ENCODE data around the gene FATE1.

Gene FATE1

DNA sequence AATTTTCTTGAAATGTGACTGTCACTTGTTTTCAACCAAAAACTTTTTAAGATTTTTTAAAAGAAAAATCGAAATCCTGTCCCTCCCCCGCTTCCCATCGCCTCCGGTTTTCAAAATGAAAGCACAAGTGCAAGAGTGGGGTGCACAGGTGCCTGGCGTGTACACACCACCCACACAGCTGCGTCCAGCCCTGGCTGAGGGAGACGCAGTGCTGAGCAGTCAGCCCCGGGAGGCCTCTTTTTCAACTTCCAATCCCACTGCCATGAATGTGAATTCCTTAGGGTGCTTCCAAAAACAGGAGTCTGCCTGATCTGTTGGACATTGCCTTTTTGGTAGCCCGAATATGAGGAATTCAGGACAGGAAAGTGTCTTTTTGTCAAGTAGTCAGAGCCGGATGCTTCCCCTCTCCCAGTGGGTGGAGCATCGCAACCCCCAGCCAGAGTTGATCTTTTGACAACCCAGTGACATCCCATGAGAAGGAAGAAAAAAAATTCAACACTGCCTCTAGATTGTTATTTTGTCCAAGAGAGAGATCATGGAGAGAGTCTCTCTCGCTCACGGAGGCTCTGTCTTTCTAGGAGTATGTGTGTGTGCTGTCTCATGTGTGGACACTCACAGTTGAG is 11.7 kb upstream of the FATE1 start:
- no peak for DNase-seq

GRCh38 chrX:151708821-151709220 is 7.0 kb upstream of the FATE1 start:
- no peak for DNase-seq

DNA sequence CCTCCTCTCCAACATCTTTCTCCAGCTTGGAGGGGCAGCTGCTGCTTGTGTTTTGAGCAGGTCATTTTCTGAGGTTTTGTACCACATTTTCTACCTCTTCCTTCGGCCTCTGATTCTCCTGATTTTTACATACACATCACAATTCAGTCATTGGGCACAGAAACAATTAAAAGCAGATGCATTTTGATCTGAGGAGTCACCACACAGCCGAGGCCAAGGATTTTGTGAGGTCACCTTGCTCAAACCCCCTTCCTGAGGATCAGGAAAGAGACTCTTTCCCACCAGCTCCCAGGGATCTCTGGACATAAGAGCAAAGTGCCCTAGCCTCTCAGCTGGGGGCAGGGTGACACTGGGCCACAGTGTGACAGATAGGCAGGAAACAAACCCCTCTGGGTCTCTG is 5.4 kb upstream of the FATE1 start:
- DNase-seq = no peak

GRCh38 chrX:151711154-151711553 is 4.7 kb upstream of the FATE1 start:
- DNase-seq = no peak

DNA sequence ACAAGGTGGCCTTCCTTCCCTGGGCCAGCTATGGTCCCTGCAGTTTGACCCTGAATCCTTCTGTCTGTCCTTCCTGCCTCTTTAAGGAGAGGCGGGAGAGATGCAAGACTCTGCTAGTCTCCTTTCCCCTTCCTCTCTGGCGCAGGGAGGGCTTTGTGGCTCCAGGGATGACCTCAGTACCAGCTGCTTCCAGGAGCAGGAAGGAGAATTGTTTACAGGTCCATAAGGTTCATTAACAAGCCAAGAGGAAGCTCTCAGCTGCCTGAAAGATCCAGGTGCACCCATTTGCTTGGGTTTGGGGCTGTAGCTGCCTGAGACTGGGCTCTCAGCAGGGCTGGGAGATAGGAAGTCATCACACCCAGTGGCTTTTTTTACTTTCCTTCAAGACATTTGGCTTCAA is 4.0 kb upstream of the FATE1 start:
- no peak for DNase-seq

- no peak for DNase-seq
These were observed 3.6 kb upstream of the FATE1 start for GRCh38 chrX:151712253-151712652.

- DNase-seq = no peak
These were observed 2.0 kb upstream of the FATE1 start for GRCh38 chrX:151713849-151714248.

GRCh38 chrX:151714362-151714761 is 1.5 kb upstream of the FATE1 start:
- DNase-seq = no peak

DNA sequence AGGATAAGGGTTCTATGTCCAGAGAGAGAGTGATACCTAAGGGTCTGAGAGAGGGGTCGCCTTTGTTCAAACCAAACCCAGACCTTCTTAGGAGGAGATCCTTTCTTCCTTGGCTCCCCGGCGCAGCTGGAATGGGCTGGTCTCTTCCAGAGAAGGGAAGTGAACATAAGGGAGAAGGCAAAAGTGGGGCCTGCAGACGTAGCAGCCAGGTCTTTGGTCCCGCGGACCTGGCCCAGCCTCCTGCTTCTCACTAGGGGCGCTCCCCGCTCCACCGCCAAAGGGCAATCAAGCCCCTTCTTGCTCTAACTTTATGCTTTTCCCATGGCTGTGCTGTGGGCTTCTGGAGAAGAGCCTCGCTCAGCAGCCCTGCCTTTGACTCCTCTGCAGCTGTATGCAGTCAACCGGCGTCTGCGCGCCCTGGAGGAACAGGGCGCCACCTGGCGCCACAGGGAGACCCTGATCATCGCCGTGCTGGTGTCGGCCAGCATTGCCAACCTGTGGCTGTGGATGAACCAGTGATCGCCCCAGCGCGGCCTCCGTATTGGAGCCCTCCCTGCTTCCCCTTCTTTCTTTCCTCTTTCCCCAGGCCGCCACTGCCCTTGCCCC is 6.5 kb downstream of the FATE1 start:
- DNase-seq = peak in 1 of 2 experiments; percentile 38

GRCh38 chrX:151723156-151723760 is 7.4 kb downstream of the FATE1 start:
- no peak for DNase-seq

GRCh38 chrX:151724563-151725337 is 8.9 kb downstream of the FATE1 start:
- DNase-seq = no peak

- no peak for DNase-seq
These were observed 9.4 kb downstream of the FATE1 start for GRCh38 chrX:151725338-151725614.

GRCh38 chrX:151726751-151727150 is 10.9 kb downstream of the FATE1 start:
- DNase-seq = no peak

DNA sequence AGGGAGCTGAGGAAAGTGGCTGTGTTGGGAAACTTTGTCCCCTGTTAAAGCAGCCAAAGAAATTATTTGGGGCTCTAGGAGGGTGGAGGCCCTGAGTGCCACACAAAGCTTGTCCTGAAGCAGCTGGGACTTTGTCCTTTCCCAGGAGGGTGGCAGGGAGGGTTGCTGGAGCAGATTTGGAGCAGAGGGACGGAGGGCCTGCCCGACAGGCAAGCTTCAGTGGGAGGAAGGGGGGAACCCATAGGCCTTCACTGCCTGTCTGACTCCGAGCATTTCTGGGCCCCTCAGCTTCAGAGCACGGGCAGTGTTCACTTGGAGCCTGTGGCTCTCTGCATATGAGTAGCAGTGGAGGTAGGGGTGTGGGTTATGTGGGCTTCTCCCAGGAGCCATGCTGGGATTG is 11.5 kb downstream of the FATE1 start:
- no peak for DNase-seq

- DNase-seq = no peak
These were observed 13.4 kb downstream of the FATE1 start for GRCh38 chrX:151729056-151729725.

GRCh38 chrX:151734446-151734845 is 18.6 kb downstream of the FATE1 start, which contains the start of gene CNGA2:
Gene CNGA2 (plus strand): TSS chrX:151734746. CDS start chrX:151738484, 3,738 bp downstream.
- no peak for DNase-seq

DNA sequence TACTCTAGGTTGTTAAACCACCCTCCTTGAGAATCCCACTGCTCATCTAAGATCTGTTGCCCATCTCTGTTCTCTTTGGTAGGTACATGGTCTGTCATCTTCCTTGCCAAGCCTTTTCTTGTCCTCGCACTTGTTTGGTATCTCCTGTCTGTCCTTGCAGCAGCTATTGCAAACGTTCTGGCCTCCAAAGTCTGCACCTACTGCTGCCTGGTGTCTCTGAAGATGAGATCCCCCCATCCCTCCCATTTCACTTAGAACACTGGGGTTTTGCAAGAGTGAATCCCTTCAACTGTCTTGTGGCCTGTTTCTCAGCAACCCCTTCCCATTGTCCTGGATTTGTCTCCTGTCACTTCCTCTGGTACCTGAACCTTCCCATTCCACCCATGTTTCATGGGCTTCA is 19.4 kb downstream of the FATE1 start:
- no peak for DNase-seq

DNA sequence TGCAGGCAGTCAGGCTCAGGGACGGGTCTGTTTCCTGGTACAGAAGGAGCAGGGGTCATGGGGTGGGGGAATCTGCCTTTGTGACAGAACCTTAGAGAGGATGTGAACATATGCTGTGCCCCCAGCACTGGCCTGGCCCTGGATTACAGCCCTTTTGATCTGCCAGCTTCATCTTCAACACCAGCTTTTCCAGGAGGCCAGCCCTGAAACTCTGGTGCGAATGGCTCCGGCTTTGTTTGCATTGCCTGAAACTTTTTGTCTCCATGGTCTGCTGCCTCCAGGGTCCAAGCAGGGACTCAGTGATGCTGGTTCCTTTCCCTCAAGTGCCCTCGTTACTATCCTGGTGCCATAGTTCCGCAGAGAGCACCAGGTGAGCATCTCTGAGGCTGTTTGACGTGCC is 20.9 kb downstream of the FATE1 start:
- no peak for DNase-seq

DNA sequence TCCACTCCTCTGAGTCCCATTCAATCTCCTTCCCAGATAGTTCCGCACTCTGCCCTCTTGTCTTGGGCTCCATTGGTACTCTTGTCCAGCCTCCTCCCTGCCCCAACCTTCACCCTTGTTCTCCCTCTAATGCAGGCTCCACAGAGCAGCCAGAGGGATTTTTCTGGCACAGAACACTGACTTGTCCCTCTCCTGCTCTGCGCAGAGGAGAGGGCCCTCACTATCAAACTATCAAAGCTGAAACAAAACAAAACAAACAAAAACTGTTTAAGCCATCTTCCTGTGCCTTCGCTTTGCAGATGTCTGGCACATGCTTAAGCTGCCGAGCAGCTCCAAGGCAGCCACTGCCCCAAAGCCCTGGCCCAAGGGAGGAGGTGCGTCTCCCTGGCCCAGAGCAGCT is 21.7 kb downstream of the FATE1 start:
- DNase-seq = no peak

DNA sequence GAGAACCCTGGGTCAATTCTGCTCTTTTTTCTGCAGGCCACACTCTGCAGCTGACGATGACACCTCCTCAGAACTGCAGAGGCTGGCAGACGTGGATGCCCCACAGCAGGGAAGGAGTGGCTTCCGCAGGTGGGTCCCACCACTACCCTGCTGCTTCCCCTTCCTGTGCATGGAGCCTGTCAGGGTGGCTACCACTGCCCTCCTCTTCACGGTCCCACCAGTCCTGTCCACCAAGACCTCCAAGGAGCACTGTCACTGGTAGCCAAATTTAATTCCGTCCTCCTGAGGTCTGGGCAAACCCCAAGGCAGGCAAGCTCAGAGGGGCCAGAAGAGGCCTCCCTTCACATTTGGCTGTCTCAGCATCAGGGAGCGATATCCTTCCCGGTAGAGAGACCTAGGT is 22.9 kb downstream of the FATE1 start:
- no peak for DNase-seq

DNA sequence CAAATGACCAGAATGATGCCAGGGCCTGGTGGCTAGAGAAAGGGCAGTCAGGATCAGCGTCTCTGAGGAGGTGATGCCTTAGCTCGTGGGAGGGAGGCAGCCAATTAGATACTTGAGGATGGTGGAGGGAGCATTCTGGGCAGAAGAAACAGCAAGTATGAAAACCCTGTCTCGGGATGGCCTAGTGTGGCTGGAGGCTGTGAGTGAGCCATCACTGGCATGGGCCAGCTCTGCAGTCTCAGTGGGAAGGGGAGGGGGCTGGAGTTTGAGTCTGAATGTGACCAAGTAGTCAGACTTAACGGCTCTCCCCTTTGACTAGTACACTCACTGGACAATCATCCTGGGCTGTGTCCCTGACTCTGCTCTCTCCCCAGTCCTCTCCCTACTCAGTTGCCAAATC is 25.8 kb downstream of the FATE1 start:
- no peak for DNase-seq

- DNase-seq = no peak
These were observed 26.5 kb downstream of the FATE1 start for GRCh38 chrX:151742311-151742710.

DNA sequence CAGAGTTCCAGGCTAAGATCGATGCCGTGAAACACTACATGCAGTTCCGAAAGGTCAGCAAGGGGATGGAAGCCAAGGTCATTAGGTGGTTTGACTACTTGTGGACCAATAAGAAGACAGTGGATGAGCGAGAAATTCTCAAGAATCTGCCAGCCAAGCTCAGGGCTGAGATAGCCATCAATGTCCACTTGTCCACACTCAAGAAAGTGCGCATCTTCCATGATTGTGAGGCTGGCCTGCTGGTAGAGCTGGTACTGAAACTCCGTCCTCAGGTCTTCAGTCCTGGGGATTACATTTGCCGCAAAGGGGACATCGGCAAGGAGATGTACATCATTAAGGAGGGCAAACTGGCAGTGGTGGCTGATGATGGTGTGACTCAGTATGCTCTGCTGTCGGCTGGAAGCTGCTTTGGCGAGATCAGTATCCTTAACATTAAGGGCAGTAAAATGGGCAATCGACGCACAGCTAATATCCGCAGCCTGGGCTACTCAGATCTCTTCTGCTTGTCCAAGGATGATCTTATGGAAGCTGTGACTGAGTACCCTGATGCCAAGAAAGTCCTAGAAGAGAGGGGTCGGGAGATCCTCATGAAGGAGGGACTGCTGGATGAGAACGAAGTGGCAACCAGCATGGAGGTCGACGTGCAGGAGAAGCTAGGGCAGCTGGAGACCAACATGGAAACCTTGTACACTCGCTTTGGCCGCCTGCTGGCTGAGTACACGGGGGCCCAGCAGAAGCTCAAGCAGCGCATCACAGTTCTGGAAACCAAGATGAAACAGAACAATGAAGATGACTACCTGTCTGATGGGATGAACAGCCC is 28.0 kb downstream of the FATE1 start:
- no peak for DNase-seq
